Adrenal gland (tissue), 5 donors: ENCODE results near the gene SREBF1.

Source experiments
- CTCF ChIP-seq, 6 experiments: fragments of 450-650 bp in 4 of 6; fragments of 200-600 bp in 2 of 6; sonication (generic) in 1 of 6; IDR thresholded peaks; 1 replicate in 5 of 6; 2 replicates in 1 of 6; pipeline versions ENCODE4 v1.5.1 to v1.8.0; 2016 to 2021; ENCODE audit warnings: antibody characterized with exemption in 6 of 6, mild to moderate bottlenecking in 2 of 6, moderate library complexity in 1 of 6
- POLR2A ChIP-seq, 2 donors: fragments of 450-650 bp; IDR thresholded peaks; one replicate each; pipeline ENCODE4 v1.6.1; 2017; ENCODE audit warnings: antibody characterized with exemption in 2 of 2, mild to moderate bottlenecking in 2 of 2, moderate library complexity in 1 of 2
- donor health status: DM: no; HTN: no; CAD: no.

- TF ChIP-seq CTCF (IDR thresholded peaks at IDR 0.05) (peak in 2 of 6 experiments; percentile 26 to 33), POLR2A (IDR thresholded peaks at IDR 0.05) (peak in 1 of 2 donors; percentile 80)
Measured at GRCh38 chr17:17841601-17842025, 4.8 kb upstream of the SREBF1 start.
